GM21526 (cell line): Measurements from ENCODE around the gene CHCT1.
A peak's percentile ranks its signal among the peaks of the same experiment; 100 is the strongest.
"Not testable (repeated sequence)": the region's sequence is repeated elsewhere in the genome, so short reads cannot be mapped to it uniquely, and the experiment has no call there.

ENCODE experiments used
- ATAC-seq: cut with Tn5 transposase; IDR thresholded peaks from one replicate; pipeline ENCODE4 v1.9.1; 2021; ENCODE audit warnings: moderate library complexity; ENCODE audit not compliant: unreplicated experiment, low FRiP score

CHCT1 gene

DNA sequence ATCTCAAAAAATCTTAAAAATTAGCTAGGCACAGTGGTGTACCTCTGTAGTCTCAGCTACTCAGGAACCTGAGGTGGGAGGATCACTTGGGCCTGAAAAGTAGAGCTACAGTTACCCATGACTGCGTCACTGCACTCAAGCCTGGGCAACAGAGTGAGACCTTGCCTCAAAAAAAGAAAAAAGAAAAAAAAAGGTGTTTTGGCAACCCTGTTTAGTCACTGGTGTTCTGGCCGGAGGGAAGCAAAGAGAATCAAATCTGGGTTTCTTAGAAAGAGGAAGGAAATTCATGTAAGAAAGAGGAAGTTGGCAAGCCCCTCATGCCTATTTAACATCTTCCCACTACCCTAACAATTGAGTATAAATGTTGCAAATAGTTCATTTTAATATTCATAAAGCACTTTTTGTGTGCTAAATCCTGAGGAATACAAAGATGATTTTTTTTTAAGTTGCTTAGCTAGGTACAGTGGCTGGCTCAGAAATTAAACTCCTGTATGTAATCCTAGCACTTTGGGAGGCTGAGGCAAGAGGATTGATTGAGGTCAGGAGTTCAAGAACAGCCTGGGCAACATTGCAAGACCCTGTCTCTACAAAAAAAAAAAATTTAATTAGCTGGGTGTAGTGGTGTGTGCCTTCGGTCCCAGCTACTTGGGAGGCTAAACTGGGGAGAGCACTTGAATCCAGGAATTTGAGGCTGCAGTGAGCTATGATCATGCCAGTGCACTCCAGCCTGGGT lies 23.9 kb upstream of the CHCT1 start:
- ATAC-seq = no peak

DNA sequence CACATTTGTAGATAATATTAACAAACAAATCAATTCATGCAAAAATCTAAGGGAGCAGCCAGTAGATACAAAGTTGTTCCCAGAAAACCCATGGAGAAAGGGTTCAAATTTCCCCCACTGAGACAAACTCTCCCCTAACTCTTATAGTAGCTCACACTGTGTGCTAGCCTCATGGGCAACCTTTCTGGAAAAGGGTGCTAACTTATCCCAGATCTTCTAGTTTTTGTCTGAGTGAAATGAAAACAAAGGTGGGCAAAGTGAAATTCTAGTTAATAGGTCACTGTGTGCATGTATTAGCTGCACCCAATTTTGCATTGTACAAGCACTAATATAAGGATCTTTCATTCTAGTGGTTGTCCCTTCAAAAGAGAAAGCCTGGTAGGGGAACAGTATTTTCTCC lies 20.5 kb upstream of the CHCT1 start:
- ATAC-seq = no peak

GRCh38 chr17:60403523-60403810 lies 18.8 kb upstream of the CHCT1 start:
- no peak for ATAC-seq

DNA sequence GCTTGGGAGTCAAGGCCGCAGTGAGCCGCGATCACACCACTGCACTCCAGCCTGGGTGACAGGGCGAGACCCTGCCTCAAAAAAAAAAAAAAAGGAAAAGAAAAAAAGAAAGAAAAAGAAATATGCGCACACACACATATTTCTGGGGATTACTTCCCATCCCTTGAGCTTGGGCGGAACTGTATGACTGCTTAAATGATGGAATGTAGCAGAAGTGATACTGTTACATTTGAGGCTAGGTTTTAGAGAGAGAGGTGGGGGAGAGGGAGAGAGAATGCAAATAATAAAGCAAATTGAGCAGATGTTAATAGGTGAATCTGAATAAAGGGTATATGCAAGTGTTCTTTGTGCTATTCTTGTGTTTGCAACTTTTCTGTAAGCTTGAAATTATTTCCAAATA lies 18.3 kb upstream of the CHCT1 start:
- no peak for ATAC-seq

DNA sequence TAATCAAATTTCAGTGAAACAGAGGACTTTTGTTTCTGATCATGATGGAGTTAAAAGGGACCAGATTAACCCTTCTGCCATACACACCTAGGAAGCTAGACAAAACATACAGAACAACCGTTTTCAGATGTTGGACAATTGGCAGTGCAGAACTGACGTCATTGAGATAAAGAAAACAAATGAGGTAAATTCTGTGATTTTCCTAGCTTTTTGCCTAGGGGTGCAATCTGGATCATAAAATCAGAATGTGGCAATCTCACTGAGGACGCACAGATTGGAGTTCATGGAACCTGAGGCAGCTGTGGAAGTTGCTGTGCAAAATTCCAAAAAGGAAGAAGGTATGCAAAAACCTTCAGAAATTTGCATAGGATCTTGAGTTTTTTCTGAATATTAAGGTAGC lies 15.4 kb upstream of the CHCT1 start:
- no peak for ATAC-seq

DNA sequence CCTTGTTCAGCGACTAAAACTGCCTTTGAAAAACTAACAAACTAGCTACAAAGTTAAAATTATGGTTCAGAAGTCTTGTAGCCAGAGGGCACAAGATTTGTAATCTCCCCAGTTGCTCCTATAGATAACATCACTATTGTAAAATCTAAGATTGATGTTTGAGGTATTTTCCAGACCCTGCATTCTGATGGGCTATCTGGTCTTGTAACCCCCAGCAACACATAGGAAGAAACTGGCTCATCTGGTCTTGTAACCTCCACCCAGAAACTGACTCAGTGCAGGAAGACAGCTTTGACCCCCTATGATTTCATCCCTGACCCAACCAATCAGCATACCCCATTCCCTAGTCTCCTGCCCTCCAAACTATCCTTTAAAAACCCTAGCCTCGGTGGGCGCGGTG lies 12.3 kb upstream of the CHCT1 start:
- no peak for ATAC-seq

DNA sequence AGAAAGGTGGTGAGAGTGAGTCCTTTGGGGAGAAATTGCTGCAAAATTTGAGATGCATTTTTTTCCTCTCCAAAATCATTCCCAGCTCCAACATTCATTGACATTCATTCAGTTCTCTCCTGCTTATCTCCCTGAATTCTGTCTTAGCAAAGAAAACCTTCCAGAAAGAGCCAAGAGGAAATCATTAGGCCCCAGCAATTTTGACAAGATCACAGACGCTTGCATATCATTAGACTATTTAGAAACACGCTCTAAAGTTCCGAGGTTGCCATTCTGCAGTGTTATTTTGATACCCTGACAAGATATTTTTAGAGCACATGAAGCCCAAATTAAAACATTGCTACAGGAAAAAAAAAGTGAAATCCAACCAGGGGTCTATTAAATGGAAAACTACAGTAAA lies 9.6 kb upstream of the CHCT1 start:
- ATAC-seq = no peak

GRCh38 chr17:60415146-60415545 lies 7.1 kb upstream of the CHCT1 start:
- no peak for ATAC-seq

- no peak for ATAC-seq
Observed at GRCh38 chr17:60416368-60416925, 5.8 kb upstream of the CHCT1 start.

DNA sequence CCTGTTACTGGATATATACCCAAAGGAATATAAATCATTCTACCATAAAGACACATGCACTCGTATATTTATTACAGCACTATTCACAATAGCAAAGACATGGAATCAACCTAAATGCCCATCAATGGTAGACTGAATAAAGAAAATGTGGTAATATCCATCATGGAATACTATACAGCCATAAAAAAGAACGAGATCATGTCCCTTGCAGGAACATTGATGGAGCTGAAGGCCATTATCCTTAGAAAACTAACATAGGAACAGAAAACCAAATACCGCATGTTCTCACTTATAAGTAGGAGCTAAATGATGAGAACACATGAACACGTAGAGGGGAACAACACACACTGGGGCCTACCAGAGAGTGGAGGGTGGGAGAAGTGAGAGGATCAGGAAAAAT lies 3.3 kb upstream of the CHCT1 start:
- not testable (repeated sequence) for ATAC-seq

GRCh38 chr17:60419875-60420274 lies 2.4 kb upstream of the CHCT1 start:
- not testable (repeated sequence) for ATAC-seq

GRCh38 chr17:60421273-60422161 lies 772 bp upstream of the CHCT1 start:
- ATAC-seq = peak; percentile 90

DNA sequence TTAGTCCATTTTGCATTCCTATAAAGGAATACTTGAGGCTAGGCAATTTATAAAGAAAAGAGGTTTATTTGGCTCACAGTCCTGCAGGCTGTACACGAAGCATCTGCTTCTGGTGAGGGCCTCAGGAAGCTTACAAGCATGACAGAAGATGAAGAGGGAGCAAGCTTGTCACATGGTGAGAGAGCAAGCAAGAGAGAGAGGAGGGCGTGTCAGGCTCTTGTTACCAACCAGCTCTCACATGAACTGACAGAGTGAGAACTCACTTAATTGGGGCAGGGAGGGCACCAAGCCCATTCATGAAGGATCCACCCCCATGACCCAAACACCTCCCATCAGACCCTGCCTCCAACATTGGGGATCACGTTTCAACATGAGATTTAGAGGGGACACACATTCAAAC lies 1.6 kb downstream of the CHCT1 start:
- no peak for ATAC-seq

DNA sequence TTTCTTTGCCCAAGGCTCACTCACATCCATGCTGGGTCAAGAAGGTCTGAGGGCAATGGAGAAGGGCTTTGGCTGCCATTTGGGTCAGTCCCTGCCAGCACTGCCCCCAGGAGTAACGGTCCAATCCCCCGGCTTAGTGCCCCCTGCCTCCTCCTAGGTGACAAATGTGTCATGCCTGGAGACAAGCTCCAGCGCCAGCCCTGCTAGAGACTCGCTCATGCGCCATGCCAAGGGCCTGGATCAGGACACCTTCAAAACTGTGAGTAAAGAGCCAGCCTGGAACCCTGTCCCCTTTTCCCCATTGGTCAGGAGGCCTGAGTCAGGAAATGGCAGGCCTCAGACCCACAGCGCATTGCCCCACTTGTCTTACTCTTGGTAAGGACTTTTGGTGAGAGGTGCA lies 3.3 kb downstream of the CHCT1 start:
- no peak for ATAC-seq

DNA sequence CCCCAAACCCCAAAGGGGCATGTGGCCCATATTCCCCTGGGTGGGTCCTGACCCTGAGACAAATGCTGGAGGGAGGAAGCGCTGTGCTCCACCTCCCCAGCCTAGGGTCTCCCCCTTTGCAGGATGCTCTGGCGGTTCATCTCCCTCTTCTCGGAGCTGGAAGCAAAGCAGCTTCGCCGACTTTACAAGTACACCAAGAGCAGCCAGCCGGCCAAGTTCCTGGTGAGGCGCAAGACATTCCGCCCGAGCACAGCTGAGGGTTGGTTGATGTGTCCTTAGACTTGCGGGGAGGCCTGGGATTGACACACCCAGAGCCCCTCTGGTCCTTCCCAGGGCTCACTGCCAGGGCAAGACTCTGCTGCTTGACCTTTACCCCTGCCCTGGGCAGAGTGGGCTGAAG lies 4.3 kb downstream of the CHCT1 start:
- no peak for ATAC-seq

DNA sequence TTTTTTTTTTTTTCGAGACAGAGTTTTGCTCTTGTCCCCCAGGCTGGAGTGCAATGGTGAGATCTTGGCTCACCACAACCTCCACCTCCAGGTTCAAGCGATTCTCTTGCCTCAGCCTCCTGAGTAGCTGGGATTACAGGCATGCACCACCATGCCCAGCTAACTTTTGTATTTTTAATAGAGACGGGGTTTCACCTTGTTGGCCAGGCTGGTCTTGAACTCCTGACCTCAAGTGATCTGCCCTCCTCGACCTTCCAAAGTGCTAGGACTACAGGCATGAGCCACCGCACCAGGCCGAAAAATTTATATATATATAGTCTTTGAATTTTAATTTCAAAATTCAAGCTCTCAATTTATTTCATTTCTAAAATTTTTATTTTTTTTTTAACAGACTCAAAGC lies 6.2 kb downstream of the CHCT1 start:
- ATAC-seq = not testable (repeated sequence)

GRCh38 chr17:60430561-60430960 lies 8.3 kb downstream of the CHCT1 start:
- ATAC-seq = not testable (repeated sequence)

GRCh38 chr17:60433021-60433997 lies 11.0 kb downstream of the CHCT1 start:
- not testable (repeated sequence) for ATAC-seq

GRCh38 chr17:60435244-60436167 lies 13.2 kb downstream of the CHCT1 start:
- ATAC-seq = no peak

DNA sequence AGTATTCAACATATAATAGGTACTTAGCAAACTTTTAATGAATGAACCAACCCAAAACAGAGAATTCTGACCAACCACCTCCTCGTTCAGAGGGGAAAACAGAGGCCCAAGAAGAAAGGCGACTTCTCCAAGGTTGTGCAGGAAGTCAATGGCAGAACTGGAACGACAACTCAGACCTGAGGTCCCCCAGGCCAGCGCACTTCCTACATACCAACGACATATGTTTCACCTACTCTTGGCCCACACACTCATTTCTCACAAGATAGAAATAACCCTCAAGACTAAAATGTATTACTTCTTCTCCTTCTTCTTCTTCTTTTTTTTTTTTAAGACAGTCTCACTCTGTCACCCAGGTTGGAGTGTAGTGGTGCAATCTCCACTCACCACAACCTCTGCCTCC lies 14.4 kb downstream of the CHCT1 start:
- ATAC-seq = no peak
